Bone marrow (tissue), 2 donors: ENCODE results near the gene NAIP.
"Not testable (repeated sequence)": the region's sequence is repeated elsewhere in the genome, so short reads cannot be mapped to it uniquely, and the experiment has no call there.

Experiments used
- DNase-seq, 2 donors: peaks; one replicate each; lab custom pipeline; 2025; lab: John Stamatoyannopoulos, UW

NAIP gene, protein sequence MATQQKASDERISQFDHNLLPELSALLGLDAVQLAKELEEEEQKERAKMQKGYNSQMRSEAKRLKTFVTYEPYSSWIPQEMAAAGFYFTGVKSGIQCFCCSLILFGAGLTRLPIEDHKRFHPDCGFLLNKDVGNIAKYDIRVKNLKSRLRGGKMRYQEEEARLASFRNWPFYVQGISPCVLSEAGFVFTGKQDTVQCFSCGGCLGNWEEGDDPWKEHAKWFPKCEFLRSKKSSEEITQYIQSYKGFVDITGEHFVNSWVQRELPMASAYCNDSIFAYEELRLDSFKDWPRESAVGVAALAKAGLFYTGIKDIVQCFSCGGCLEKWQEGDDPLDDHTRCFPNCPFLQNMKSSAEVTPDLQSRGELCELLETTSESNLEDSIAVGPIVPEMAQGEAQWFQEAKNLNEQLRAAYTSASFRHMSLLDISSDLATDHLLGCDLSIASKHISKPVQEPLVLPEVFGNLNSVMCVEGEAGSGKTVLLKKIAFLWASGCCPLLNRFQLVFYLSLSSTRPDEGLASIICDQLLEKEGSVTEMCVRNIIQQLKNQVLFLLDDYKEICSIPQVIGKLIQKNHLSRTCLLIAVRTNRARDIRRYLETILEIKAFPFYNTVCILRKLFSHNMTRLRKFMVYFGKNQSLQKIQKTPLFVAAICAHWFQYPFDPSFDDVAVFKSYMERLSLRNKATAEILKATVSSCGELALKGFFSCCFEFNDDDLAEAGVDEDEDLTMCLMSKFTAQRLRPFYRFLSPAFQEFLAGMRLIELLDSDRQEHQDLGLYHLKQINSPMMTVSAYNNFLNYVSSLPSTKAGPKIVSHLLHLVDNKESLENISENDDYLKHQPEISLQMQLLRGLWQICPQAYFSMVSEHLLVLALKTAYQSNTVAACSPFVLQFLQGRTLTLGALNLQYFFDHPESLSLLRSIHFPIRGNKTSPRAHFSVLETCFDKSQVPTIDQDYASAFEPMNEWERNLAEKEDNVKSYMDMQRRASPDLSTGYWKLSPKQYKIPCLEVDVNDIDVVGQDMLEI (N-terminal part only)

DNA sequence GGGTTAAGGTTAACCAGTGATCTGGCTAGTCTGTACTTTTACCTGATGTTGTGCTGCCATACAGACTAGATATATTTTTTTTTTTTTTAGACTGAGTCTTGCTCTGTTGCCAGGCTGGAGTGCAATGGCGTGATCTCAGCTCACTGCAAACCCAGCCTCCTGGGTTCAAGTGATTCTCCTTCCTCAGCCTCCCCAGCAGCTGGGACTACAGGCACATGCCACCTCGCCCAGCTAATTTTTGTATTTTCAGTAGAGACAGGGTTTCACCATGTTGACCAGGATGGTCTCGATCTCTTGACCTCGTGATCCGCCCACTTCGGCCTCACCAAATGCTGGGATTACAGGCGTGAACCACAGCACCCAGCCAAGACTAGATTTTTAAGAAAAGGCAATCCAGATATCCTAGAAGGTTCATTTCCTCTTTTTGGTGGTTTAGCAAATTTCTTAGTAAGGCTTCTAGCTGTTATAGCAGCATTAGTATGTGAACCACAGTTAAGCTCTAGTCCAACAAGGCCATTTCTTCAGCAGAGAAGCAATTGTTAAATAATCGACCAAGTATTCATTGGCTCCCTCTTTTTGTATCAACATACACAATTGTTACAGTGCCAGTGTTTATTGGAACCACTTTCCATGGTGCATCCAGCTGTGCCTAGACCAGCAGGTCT lies at the start of gene NAIP:
NAIP (minus strand) TSS at position 51 of the 665 bp plus-strand sequence. CDS start 12,424 bp downstream, outside the sequence.
- DNase-seq, result not testable (repeated sequence)

DNA sequence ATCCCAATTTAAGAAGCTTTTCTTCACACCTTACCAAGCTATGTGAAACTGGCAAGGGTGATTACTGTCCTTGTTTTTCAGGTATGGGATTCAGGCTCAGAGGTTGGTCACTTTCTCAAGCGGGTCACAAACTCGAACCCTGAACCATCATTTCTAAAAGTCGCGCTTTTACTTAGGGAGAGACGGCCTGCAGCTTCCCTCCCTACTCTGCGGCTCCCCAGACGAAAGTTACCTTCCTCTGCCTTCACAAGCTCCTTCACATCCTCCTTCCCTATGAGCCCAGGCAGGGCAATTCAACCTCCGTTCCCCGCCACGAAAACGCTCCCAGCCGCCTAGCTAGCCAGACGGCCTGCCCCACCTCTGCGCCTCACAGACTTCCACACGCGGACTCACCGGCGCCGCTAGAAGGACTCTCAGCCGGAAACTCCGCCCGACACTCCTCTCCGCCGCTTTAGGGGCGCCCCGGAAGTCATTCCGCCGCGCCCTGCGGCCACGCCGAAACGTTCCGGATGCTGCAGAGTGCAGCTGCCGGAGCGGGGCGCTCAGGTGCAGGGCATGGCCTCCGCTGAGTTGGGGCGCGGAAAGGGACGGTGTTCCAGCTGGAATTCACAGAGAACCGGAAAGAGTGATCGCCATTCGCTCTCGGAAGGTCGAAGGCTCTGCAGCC lies 42.3 kb upstream of the NAIP start, which contains the start of gene GTF2H2:
GTF2H2 (minus strand) TSS at position 415 of the 667 bp plus-strand sequence. CDS start 4,913 bp downstream, outside the sequence.
- not testable (repeated sequence) for DNase-seq

DNA sequence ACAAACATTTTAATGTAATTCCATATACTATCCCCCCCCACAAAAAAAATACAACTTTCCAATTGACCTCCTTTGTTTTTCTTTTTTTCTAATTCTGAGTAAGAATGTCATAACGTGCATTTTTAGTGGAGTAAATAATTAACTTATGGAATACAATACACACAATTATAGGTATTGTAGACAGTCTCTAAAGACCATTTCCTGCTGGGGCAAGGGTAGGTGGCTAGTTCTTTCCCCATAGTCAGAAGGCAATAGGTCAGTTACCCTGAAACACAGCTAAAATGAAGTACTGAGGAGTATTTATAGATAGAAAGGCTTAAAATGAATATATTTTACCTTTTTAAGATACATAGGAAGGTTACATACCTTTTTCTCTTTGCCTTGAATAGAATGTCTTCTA lies 36.2 kb upstream of the NAIP start:
- DNase-seq, result not testable (repeated sequence)

DNA sequence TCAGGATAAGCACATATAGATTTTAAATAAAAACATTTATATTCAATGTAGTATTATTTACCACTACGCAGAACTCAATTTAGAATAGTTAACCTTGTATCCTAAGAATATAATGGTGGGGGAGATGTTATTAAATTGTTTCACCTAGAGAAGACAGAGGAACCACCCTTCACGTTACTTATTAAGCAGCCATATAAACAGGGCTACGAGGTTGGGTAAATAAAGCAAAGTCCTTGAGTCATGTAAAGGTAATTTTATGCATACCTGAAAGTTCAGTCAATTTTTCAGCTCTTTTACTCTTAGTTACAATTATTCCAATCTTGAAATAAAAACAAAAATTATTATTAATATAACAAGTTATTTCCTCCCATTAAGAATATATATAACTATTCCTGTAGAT lies 34.3 kb upstream of the NAIP start:
- DNase-seq, result not testable (repeated sequence)

DNA sequence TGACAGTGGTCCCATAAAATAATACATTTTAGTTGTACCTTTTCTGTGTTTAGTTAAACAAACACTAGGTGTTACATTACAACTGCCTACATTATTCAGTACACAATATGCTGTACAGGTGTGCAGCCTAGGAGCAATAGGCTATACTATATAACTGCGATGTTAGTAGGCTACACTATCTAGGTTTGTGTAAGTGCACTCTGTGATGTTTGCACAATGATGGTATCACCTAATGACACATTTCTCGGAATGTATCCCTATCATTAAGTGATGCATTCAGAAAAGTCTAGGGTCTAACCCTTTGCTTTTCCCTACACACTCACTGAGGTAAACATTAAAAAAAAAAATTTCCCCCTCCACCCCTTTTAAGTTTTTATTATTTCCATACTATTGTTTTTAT lies 19.7 kb upstream of the NAIP start:
- not testable (repeated sequence) for DNase-seq

DNA sequence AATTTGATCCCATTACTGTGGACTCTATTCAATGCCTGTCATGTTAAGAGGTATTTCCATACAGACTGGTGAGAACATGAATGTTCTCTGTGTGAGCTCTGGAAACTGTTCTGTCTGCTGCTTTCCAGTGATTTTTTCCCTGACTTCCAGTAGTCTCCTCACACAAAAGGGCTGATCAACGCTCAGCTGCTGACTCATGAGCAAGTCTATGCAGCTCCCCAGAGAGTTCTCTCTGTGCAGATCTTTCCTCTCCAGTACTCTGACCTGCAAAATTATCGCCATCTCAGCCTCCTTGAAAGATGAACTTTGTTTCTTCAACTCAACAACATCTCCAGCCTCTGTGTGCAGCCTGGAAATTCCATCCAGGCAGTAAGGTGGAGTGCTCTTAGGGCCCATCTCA lies 19.0 kb upstream of the NAIP start:
- DNase-seq, result not testable (repeated sequence)

DNA sequence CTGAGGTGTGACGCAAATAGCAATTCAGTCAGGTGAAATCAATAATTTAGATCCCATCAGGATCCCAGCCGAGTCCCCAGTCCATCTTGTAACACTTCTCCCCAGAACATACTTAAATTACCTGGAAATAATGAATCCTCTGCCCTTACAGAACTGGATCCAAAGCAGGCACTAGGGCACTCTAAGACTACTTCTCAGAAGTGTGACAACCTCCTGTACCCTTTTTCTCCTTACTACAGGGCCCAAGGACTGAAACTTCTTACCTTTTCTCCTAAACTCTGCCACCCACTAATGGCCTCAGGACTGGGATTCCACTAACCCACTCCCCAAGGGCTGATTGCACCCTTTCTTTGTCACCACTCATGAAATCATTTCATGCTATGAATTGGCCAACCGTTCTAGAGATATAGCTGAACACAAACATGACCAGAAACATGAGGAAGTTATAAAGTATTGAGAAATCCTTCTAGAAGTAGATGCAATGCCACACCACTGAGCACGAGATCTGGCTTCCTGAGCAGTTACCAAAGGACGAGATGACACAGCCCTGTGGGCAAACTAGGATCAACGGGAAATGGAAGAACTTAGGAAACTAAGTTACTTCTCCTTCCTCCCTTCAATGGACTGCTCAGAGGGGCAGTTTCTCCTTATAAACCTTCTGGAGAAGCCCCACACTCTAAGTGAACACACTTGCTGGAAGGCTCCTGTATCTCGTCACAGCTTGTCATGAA lies 6.1 kb upstream of the NAIP start:
- DNase-seq, result not testable (repeated sequence)

DNA sequence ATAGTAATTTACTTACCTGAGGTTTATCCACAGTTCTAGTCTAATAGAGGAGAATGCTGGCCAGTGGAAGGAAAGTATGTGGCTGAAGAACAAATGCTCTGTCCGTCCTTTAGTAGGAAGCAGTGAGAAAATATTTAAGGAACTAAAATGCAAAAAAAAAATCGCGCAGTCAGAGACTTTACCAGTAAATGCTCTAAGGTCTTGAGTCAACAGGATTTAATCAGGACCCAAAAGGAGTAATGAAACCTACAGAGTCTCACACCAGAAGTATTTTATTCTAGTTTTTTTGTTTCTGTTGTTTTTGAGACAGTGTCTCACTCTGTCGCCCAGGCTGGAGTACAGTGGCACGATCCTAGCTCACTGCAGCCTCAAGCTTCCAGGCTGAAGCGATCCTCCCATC lies 4.5 kb downstream of the NAIP start:
- DNase-seq, result not testable (repeated sequence)

DNA sequence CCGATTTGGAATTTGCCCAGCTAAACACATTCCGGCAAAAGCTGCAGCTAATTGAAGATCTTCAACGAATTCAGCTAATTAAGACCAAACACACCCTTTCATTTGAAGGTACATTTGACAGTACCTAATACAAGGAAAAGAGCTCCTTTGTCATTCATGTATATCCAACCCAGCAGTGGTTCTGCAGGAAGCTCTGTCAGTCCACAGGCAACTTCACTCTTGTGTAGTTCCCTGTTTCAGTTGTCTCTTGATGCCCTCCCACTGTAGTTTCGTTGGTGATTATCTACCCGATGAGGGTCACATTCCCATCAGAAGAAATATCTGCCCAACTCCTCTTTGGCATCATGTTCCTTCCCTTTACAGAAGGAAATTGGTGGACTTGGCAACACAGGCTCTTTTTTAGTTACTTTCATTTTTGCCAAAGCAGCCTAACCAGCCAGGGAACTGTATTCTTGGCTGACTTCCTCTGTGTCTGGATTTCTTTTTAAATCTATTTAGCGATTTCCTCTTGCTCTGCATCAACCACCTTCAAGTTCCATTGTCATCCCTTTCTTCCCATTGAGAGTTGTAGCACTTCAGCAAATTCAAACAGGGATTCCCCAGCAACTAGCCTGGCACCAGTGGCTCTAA lies 6.6 kb downstream of the NAIP start:
- DNase-seq, result not testable (repeated sequence)

DNA sequence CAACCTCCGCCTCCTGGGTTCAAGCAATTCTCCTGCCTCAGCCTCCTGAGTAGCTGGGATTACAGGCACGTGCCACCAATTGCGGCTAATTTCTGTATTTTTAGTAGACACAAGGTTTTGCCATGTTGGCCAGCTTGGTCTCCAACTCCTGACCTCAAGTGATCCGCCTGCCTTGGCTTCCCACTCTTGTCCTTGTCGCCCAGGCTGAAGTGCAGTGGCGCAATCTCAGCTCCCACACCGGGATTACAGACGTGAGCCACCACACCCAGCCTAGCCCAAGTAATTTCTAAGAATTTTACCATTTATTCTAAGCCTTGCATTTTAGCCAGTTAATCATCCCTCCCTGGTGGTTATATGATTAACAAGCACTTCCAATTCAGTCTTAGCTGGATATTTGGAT lies 11.0 kb downstream of the NAIP start:
- no peak for DNase-seq

DNA sequence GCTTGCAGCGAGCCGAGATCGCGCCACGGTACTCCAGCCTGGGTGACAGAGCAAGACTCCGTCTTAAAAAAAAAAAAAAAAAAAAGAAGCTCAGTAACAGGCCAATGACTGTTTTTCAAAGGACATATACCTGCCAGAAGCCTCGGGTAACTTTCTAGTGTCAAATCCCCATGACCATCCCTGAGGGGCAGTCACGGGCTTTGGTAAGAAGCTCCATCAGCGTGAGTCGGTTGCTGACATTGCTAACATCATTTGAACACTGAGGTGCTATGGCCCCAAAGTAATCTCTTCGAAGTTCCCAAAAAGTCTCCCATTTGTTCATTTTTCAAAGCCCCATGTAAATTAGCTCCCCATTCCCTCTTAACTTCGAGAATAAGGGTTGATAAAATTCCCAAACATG lies 11.6 kb downstream of the NAIP start:
- DNase-seq, result no peak

DNA sequence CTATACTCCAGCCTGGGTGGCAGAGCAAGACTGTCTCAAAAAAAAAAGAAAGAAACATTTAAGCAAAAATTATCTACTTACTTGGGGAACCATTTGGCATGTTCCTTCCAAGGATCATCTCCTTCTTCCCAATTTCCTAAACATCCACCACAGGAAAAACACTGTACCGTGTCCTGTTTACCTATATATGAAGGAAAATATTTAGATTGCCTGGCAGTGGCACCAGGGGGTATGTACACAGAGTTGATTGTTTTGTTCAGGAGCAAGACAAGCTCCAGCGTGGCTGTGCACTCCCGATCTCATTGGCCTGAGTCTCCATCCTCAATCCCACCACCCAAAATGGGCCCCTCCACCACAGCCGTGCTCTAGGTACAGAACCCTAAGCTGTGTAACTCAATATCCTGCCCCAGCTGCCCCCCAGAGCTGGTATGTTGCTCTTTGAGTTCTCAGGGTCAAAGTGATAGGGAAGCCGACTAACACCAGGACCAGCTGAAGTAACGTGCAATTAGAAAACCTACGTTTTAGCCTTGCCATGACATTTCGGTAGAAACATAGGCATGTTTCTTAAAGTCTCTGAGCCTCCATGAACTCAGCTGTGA lies 13.8 kb downstream of the NAIP start:
- no peak for DNase-seq

DNA sequence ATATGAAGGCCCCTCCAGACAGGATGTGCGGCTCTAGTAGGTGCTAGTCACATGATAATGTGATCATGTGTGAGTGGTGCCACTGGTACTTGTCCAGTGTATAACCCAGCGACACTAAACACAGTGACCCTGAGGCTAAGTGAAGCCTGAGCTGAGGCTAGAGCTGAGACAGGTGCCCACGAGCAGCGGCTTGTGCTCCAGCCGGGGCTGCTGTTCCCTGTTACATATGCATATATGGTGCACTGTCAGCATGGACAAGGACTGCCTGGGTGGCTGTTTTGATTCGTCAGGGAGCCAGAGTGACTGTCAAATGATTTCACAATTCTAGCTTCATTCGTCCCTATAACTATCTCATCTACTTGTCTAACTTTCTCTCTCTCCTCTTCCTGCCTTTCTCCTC lies 18.2 kb downstream of the NAIP start:
- DNase-seq, result not testable (repeated sequence)

DNA sequence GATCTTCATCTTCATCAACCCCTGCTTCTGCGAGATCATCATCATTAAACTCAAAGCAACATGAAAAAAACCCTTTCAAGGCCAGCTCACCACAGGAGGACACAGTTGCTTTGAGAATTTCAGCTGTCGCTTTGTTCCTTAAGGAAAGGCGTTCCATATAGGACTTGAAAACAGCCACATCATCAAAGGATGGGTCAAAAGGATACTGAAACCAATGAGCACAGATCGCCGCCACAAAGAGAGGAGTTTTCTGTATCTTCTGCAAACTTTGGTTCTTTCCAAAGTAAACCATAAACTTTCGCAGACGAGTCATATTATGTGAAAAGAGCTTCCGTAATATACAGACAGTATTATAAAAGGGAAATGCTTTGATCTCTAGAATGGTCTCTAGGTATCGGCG lies 40.3 kb downstream of the NAIP start:
- DNase-seq, result not testable (repeated sequence)

DNA sequence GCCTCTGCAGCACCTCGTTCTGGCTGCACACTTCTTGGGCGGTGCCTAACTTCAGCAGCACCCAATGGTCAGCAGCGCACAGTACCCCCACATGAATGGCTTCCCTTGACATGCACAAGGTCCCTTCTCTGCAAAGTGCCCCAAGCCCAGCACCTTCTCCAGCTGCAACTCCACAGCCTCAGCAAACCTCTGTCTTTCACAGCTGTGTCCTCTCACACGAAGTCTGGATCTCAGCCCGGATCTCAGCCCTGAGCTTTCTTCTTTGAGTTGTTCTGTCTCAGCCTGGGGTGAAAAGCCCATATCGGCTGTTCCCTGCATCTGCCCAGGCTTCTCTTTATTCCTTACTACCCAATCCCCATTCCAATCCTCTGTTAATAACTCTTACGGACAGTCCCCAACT lies 57.9 kb downstream of the NAIP start:
- DNase-seq, result not testable (repeated sequence)

DNA sequence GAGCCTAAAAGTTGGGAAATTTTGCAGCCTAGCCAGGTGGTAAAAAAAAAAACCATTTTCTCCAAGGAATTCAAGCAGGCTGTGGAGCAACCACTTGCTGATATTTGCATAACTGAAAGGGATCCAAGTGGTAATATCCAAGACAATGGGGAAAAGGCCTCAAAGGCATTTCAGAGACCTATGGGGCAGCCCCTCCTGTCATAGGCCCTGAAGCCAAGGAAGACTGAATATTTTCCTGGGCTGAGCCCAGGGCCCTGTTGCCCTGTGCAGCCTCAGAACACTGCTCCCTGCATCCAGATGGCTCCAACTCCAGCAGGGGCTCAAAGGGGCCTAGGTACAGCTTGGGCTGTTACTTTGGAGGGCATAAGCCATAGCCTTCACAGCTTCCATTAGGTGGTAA lies 60.6 kb downstream of the NAIP start:
- DNase-seq, result not testable (repeated sequence)

DNA sequence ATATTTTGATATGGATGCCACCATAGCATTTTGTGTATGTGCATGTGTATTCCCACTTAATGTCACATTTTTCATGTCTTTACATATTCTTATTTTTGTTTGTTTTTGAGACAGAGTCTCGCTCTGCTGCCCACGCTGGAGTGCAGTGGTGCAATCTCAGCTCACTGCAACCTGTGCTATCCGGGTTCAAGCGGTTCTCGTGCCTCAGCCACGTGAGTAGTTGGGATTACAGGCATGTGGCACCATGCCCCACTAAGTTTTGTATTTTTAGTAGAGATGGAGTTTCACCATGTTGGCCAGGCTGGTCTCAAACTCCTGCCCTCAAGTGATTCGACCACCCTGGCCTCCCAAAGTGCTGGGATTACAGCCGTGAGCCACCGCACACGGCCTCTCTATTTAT lies 72.1 kb downstream of the NAIP start:
- not testable (repeated sequence) for DNase-seq

DNA sequence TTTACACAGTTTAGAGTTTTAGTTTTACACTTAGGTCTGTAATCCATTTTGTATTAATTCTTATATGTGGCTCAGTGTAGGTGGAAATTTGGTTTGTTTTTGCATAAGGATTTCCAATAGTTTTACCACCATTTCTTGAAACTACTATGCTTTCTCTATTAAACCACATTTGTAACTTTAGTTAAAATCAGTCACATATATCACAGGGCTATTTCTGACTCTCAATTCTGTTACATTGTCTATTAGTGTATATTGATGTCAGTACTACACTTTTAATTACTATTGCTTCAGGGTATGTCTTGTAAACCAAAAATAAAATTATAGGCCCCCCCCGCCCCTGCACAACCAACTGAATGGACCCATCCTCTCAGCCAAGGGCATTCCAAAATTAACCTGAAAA lies 92.6 kb downstream of the NAIP start:
- DNase-seq, result not testable (repeated sequence)

DNA sequence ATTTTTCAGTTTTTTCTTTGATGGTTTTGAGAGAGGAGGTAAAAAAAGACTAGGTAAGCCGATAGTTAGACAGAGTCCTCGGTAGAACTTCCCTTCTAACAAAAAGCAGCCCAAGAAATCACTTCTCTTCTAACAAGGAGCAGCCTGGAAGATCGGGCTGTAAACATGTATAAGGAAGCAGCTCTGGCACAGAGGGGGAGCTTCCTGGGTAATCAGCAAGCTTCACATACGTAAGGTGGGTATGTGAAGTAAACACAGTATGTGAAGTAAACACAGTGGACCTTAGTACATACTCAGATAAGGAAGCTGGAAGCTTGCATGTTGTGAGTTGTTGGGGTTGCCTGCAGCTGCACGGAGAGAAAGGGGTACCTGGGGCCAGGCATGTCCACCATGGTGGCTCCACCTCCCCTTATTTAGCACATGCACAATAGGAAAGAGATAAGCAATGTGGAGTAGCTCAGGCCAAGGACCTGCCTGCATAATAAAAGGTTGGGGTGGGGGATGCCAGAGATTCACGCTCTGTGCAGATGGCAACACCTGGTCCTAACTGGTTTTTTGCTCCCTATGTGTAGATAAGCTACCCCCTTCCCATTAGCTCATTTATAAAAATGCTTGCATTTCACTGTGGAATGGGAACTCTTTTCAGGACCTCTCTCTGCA lies 93.3 kb downstream of the NAIP start:
- not testable (repeated sequence) for DNase-seq
